Loucy (cell line): ENCODE data around the gene TOGARAM1.

Experiments
- H2AFZ ChIP-seq: fragments of 200-600 bp; sonication (generic); 2 replicates; pipeline ENCODE4 v1.6.0; 2016; ENCODE audit warnings: antibody characterized with exemption, mild to moderate bottlenecking, low read length, moderate library complexity
- H3F3A ChIP-seq: fragments of 200-600 bp; 2 replicates; pipeline ENCODE4 v1.6.0; 2016; ENCODE audit warnings: antibody characterized with exemption, low read depth, mild to moderate bottlenecking
- H3K27me3 ChIP-seq: fragments of 200-600 bp; sonication (generic); 2 replicates; pipeline ENCODE4 v1.6.1; 2014; ENCODE audit warnings: low read length, mild to moderate bottlenecking; ENCODE audit not compliant: insufficient read depth, poor library complexity, severe bottlenecking
- H3K36me3 ChIP-seq: fragments of 200-600 bp; sonication (generic); 2 replicates; pipeline ENCODE4 v1.6.1; 2016; ENCODE audit warnings: low read length; ENCODE audit not compliant: insufficient read depth
- H3K4me1 ChIP-seq: fragments of 200-600 bp; sonication (generic); 2 replicates; pipeline ENCODE4 v1.5.1; 2014; ENCODE audit warnings: low read length, mild to moderate bottlenecking; ENCODE audit not compliant: insufficient read depth, poor library complexity, severe bottlenecking
- H3K4me2 ChIP-seq: fragments of 200-600 bp; sonication (generic); 2 replicates; pipeline ENCODE4 v1.6.0; 2014; ENCODE audit warnings: antibody characterized with exemption, low read length, low read depth, mild to moderate bottlenecking; ENCODE audit not compliant: poor library complexity, severe bottlenecking
- H3K4me3 ChIP-seq: fragments of 200-600 bp; sonication (generic); 2 replicates; pipeline ENCODE4 v1.5.1; 2014; ENCODE audit warnings: low read length, mild to moderate bottlenecking, mixed read lengths; ENCODE audit not compliant: poor library complexity, severe bottlenecking
- H3K79me2 ChIP-seq: fragments of 200-600 bp; sonication (generic); 2 replicates; pipeline ENCODE4 v1.6.1; 2014; ENCODE audit warnings: low read length; ENCODE audit not compliant: insufficient read depth
- H3K9ac ChIP-seq: fragments of 200-600 bp; sonication (generic); 2 replicates; pipeline ENCODE4 v1.6.0; 2014; ENCODE audit warnings: mild to moderate bottlenecking, low read depth, low read length, moderate library complexity; ENCODE audit not compliant: poor library complexity, severe bottlenecking
- H3K9me2 ChIP-seq: fragments of 200-600 bp; sonication (generic); replicated peaks from 2 replicates; pipeline ENCODE4 v1.6.1; 2016; ENCODE audit warnings: low read depth, low read length, mixed read lengths
- H3K9me3 ChIP-seq: fragments of 200-600 bp; sonication (generic); 2 replicates; pipeline ENCODE4 v1.6.1; 2014; ENCODE audit warnings: mild to moderate bottlenecking, antibody characterized with exemption, low read length, low read depth; ENCODE audit not compliant: insufficient read depth
- H4K20me1 ChIP-seq: fragments of 200-600 bp; sonication (generic); 2 replicates; pipeline ENCODE4 v1.6.0; 2014; ENCODE audit warnings: antibody characterized with exemption, low read length, mild to moderate bottlenecking; ENCODE audit not compliant: insufficient read depth, poor library complexity, severe bottlenecking
- CTCF ChIP-seq: fragments of 200-600 bp; sonication (generic); conservative IDR thresholded peaks from 2 replicates; pipeline ENCODE4 v1.5.1; 2014; ENCODE audit warnings: mild to moderate bottlenecking, antibody characterized with exemption, low read length
- EZH2phosphoT487 ChIP-seq: fragments of 200-600 bp; IDR thresholded peaks from 2 replicates; pipeline ENCODE4 v1.6.1; 2018; ENCODE audit warnings: antibody characterized with exemption, mild to moderate bottlenecking, moderate library complexity, borderline replicate concordance

TOGARAM1 gene

GRCh38 chr14:45083617-45083975 lies 121.6 kb downstream of the TOGARAM1 start:
- TF ChIP-seq CTCF, result no peak
- TF ChIP-seq EZH2phosphoT487, result no peak
- H2AFZ ChIP-seq, result peak overlapping the region; percentile 100
- peak overlapping the region; percentile 97 for H3K4me2 ChIP-seq
- H3F3A ChIP-seq, result no peaks in the 10 kb centered on the region
- no peaks in the 10 kb centered on the region for H3K36me3 ChIP-seq
- peaks cover 47% of the 10 kb centered on the region for H3K79me2 ChIP-seq
- H4K20me1 ChIP-seq, result peaks cover 41% of the 10 kb centered on the region
- H3K9me2 ChIP-seq, result no peaks in the 10 kb centered on the region
- peak overlapping the region; percentile 100 for H3K4me3 ChIP-seq
- no peaks in the 10 kb centered on the region for H3K27me3 ChIP-seq
- peaks cover 45% of the 10 kb centered on the region for H3K4me1 ChIP-seq
- peak overlapping the region; percentile 97 for H3K9ac ChIP-seq
- H3K9me3 ChIP-seq, result no peaks in the 10 kb centered on the region

- H3K27me3 ChIP-seq, result no peaks in the 10 kb centered on the region
Observed at GRCh38 chr14:45083976-45084722, 122.2 kb downstream of the TOGARAM1 start, which contains the start of gene PRPF39. Gene PRPF39 (plus strand): TSS chr14:45084116. CDS start chr14:45095240, 11,124 bp downstream.

GRCh38 chr14:45084946-45085346 lies 123.0 kb downstream of the TOGARAM1 start:
- H3K9me3 ChIP-seq, result no peaks in the 10 kb centered on the region
- H3K9ac ChIP-seq, result peak overlapping the region; percentile 97
- peaks cover 59% of the 10 kb centered on the region for H3K4me1 ChIP-seq
- TF ChIP-seq CTCF, result no peak
- no peak for TF ChIP-seq EZH2phosphoT487
- H3K79me2 ChIP-seq, result peaks cover 60% of the 10 kb centered on the region
- peak overlapping the region; percentile 100 for H3K4me3 ChIP-seq
- peak overlapping the region; percentile 100 for H3K4me2 ChIP-seq
- no peaks in the 10 kb centered on the region for H3K27me3 ChIP-seq
- H3K9me2 ChIP-seq, result no peaks in the 10 kb centered on the region
- peaks cover 55% of the 10 kb centered on the region for H4K20me1 ChIP-seq
- H3F3A ChIP-seq, result no peaks in the 10 kb centered on the region
- no peak overlapping the region for H2AFZ ChIP-seq
- H3K36me3 ChIP-seq, result 0 out of 2 replicates have a peak, but pooled peaks cover 2% of the 10 kb centered on the region

More at GRCh38 chr14:45083976-45084722, 122.2 kb downstream of the TOGARAM1 start, which contains the start of gene PRPF39:
- H3F3A ChIP-seq, result no peaks in the 10 kb centered on the region
- H3K79me2 ChIP-seq, result peaks cover 52% of the 10 kb centered on the region
- no peaks in the 10 kb centered on the region for H3K9me3 ChIP-seq
- H3K9me2 ChIP-seq, result no peaks in the 10 kb centered on the region
- H3K4me1 ChIP-seq, result peaks cover 51% of the 10 kb centered on the region
- peaks cover 47% of the 10 kb centered on the region for H4K20me1 ChIP-seq
- peak within 1 kb of the TSS; percentile 97 for H3K9ac ChIP-seq
- H2AFZ ChIP-seq, result peak within 1 kb of the TSS; percentile 100
- peak within 1 kb of the TSS; percentile 100 for H3K4me2 ChIP-seq
- TF ChIP-seq CTCF, result no peak
- TF ChIP-seq EZH2phosphoT487, result no peak
- H3K4me3 ChIP-seq, result peak within 1 kb of the TSS; percentile 100
- H3K36me3 ChIP-seq, result 0 out of 2 replicates have a peak, but pooled peaks cover 2% of the 10 kb centered on the region
